Panc1 (cell line): ENCODE data around the gene RPS2. TPM values are rescaled to one million over a fixed set of nuclear protein-coding genes. Genes with fewer than 3 reads are reported as not detected.
A peak's percentile ranks its signal among the peaks of the same experiment; 100 is the strongest.
"Not testable (repeated sequence)": the region's sequence is repeated elsewhere in the genome, so short reads cannot be mapped to it uniquely, and the experiment has no call there.

Experiments
- ATAC-seq: fragments of 200-7000 bp; cut with Tn5 transposase; 2 replicates; pipeline ENCODE4 v1.9.1; 2020; ENCODE audit warnings: mild to moderate bottlenecking, moderate library complexity
- BruUV-seq: library from RNA; stranded (reverse); fragments of 400-500 nt; replicated peaks from 2 replicates; lab custom pipeline; 2021; lab: Mats Ljungman, UMichigan
- CTCF ChIA-PET: fragments of 300-600 bp; sonication (Branson Sonifier 250); formaldehyde crosslinking; loops from one replicate; lab custom pipeline; 2022; ENCODE audit warnings: antibody characterized with exemption; lab: Charles Lee
- POLR2A ChIA-PET: fragments of 300-600 bp; sonication (Branson Sonifier 250); formaldehyde crosslinking; loops from one replicate; lab custom pipeline; 2022; ENCODE audit warnings: antibody characterized with exemption; lab: Charles Lee
- DNase-seq: peaks from one replicate; pipeline ENCODE4 v3.0.0-alpha.2; 2010; ENCODE audit warnings: low read depth, low spot score
- H3K27ac ChIP-seq: 2 replicates; pipeline ENCODE4 v1.5.1; 2011; ENCODE audit warnings: mild to moderate bottlenecking, low read length, inconsistent platforms
- H3K27me3 ChIP-seq: fragments of 200-500 bp; sonication (Bioruptor generic); 2 replicates; pipeline ENCODE4 v1.6.0; 2014; ENCODE audit warnings: low read length, inconsistent platforms; ENCODE audit not compliant: control insufficient read depth, insufficient read depth
- H3K36me3 ChIP-seq: fragments of 200-500 bp; sonication (Bioruptor generic); 2 replicates; pipeline ENCODE4 v1.5.1; 2014; ENCODE audit warnings: inconsistent platforms, mild to moderate bottlenecking, low read length, moderate library complexity; ENCODE audit not compliant: control insufficient read depth, insufficient read depth
- H3K4me1 ChIP-seq: 2 replicates; pipeline ENCODE4 v1.5.1; 2011; ENCODE audit warnings: inconsistent platforms, mild to moderate bottlenecking, low read length, moderate library complexity; ENCODE audit not compliant: control insufficient read depth, insufficient read depth
- H3K4me3 ChIP-seq, 2 experiments: 2 replicates each; pipeline ENCODE4 v1.5.1; 2011 to 2012; ENCODE audit warnings: low read depth in 2 of 2, low read length in 2 of 2, mild to moderate bottlenecking in 2 of 2, inconsistent platforms in 1 of 2, moderate library complexity in 1 of 2
- H3K9me3 ChIP-seq: fragments of 200-500 bp; sonication (Bioruptor generic); 2 replicates; pipeline ENCODE4 v1.5.1; 2014; ENCODE audit warnings: low read depth, mild to moderate bottlenecking, inconsistent platforms, low read length, moderate library complexity; ENCODE audit not compliant: control insufficient read depth, insufficient read depth
- CTCF ChIP-seq: fragments of 450-650 bp; IDR thresholded peaks from 2 replicates; pipeline ENCODE4 v1.5.1; 2017; ENCODE audit warnings: mild to moderate bottlenecking
- POLR2AphosphoS5 ChIP-seq: IDR thresholded peaks from 2 replicates; pipeline ENCODE4 v1.6.1; 2012; ENCODE audit warnings: mild to moderate bottlenecking, low read depth, low read length, moderate library complexity
- SIN3A ChIP-seq: IDR thresholded peaks from 2 replicates; pipeline ENCODE4 v1.6.1; 2012; ENCODE audit warnings: low read depth, mild to moderate bottlenecking, low read length, moderate library complexity, borderline replicate concordance; ENCODE audit not compliant: insufficient read depth
- TCF7L2 ChIP-seq: IDR thresholded peaks from 2 replicates; pipeline ENCODE4 v1.6.1; 2011; ENCODE audit warnings: mild to moderate bottlenecking, low read depth, low read length, inconsistent platforms
- in situ Hi-C: cut with HindIII; loops from 2 replicates; pipeline ENCODE4 v1.10.0; 2016; ENCODE audit warnings: low sequenced_read_pairs, low pct_unique_long_range_greater_than_20kb
- intact Hi-C: fragments of 100-400 bp; cut with micrococcal nuclease; formaldehyde crosslinking; loops from one replicate; pipeline ENCODE4 v1.10.0; 2022; ENCODE audit not compliant: unreplicated experiment
- total RNA-seq: library from RNA; stranded (reverse); gene quantifications from one replicate; pipeline ENCODE4 v1.2.1, GENCODE V29; 2021; ENCODE audit not compliant: unreplicated experiment
- TF ChIP-seq, protein P1 (sequence below), 2 experiments: IDR thresholded peaks; 2 replicates each; pipeline ENCODE4 v1.6.1; 2011 to 2012; ENCODE audit warnings: low read depth in 2 of 2, control low read depth in 1 of 2, low read length in 1 of 2, mild to moderate bottlenecking in 1 of 2, moderate library complexity in 1 of 2; ENCODE audit not compliant: insufficient read depth in 1 of 2

The RPS2 gene
- total RNA-seq, 1 experiment from 2014 or later, result 2,794 TPM

- Histone ChIP-seq H3K27me3 (no peaks in the 10 kb centered on the region), H3K9me3 (no peaks in the 10 kb centered on the region), H3K4me1 (peaks cover 12% of the 10 kb centered on the region), H3K27ac (peak within 1 kb of the TSS; percentile 83), H3K4me3 (peak within 1 kb of the TSS; percentile 75 to 80), H3K36me3 (peaks cover 8% of the 10 kb centered on the region)
- in situ Hi-C loops (no loop called here), intact Hi-C loops (no loop called here)
- no peak for DNase-seq
- BruUV-seq, result no TSS peak
- CTCF ChIA-PET, result no interaction called here
- TF ChIP-seq CTCF, result peak; percentile 96
- TF ChIP-seq TCF7L2, result peak; percentile 44; the same call in 1 of the 2 replicates
- TF ChIP-seq POLR2AphosphoS5, result peak; percentile 85
- TF ChIP-seq, protein P1, sequence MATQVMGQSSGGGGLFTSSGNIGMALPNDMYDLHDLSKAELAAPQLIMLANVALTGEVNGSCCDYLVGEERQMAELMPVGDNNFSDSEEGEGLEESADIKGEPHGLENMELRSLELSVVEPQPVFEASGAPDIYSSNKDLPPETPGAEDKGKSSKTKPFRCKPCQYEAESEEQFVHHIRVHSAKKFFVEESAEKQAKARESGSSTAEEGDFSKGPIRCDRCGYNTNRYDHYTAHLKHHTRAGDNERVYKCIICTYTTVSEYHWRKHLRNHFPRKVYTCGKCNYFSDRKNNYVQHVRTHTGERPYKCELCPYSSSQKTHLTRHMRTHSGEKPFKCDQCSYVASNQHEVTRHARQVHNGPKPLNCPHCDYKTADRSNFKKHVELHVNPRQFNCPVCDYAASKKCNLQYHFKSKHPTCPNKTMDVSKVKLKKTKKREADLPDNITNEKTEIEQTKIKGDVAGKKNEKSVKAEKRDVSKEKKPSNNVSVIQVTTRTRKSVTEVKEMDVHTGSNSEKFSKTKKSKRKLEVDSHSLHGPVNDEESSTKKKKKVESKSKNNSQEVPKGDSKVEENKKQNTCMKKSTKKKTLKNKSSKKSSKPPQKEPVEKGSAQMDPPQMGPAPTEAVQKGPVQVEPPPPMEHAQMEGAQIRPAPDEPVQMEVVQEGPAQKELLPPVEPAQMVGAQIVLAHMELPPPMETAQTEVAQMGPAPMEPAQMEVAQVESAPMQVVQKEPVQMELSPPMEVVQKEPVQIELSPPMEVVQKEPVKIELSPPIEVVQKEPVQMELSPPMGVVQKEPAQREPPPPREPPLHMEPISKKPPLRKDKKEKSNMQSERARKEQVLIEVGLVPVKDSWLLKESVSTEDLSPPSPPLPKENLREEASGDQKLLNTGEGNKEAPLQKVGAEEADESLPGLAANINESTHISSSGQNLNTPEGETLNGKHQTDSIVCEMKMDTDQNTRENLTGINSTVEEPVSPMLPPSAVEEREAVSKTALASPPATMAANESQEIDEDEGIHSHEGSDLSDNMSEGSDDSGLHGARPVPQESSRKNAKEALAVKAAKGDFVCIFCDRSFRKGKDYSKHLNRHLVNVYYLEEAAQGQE (IDR thresholded peaks at IDR 0.05; ENCODE audit: insufficient read depth in 1 of 2, low read depth in 2 of 2, low read length in 1 of 2), result no peak
- TF ChIP-seq SIN3A, result peak; percentile 89; the same call in 1 of the 2 replicates
- peak; percentile 86 for ATAC-seq
- POLR2A ChIA-PET, result no interaction called here
Observed at GRCh38 chr16:1959269-1960039, 5.2 kb downstream of the RPS2 start, which contains the start of gene NDUFB10. Gene NDUFB10, plus strand, starts transcription at chr16:1959538. Its CDS starts 87 bp downstream, at chr16:1959625.

- TF ChIP-seq TCF7L2 (no peak), CTCF (no peak), SIN3A (no peak), POLR2AphosphoS5 (no peak)
- TF ChIP-seq, protein P1 (IDR thresholded peaks at IDR 0.05; ENCODE audit: insufficient read depth in 1 of 2, low read depth in 2 of 2, low read length in 1 of 2), result no peak
- Histone ChIP-seq H3K4me1 (peaks cover 12% of the 10 kb centered on the region), H3K27ac (peak overlapping the region; percentile 83), H3K9me3 (no peaks in the 10 kb centered on the region), H3K27me3 (no peaks in the 10 kb centered on the region), H3K4me3 (peak overlapping the region; percentile 75 to 80), H3K36me3 (peaks cover 3% of the 10 kb centered on the region)
- CTCF ChIA-PET, result no interaction called here
- no peak for DNase-seq
- BruUV-seq, result no TSS peak
- in situ Hi-C loops, result no loop called here
- intact Hi-C loops, result no loop called here
- ATAC-seq, result peak; percentile 4
- POLR2A ChIA-PET, result no interaction called here
Observed at GRCh38 chr16:1958715-1959268, 5.8 kb downstream of the RPS2 start.

DNA sequence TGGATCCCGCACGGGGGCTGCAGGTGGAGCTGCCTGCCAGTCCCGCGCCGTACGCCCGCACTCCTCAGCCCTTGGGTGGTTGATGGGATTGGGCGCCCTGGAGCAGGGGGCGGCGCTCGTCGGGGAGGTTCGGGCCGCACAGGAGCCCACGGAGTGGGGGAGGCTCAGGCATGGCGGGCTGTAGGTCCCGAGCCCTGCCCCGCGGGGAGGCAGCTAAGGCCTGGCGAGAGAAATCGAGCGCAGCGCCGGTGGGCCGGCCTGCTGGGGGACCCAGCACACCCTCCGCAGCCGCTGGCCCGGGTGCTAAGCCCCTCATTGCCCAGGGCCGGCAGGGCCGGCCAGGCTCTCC, 6.5 kb downstream of the RPS2 start:
- H3K36me3 ChIP-seq, H3K9me3 ChIP-seq, ATAC-seq, H3K27ac ChIP-seq, in situ Hi-C loops, H3K27me3 ChIP-seq, H3K4me3 ChIP-seq, BruUV-seq, intact Hi-C loops, POLR2A ChIA-PET, DNase-seq: not testable (repeated sequence)
- peaks cover 12% of the 10 kb centered on the region for H3K4me1 ChIP-seq
- CTCF ChIA-PET, result interaction anchor here (0.8 kb wide), 1 partner anchor 18 kb away, joined by 3 read pairs; no protein-coding TSS in a partner anchor
